ENCODE measurements around the gene STK10. TPM values are rescaled to one million over a fixed set of nuclear protein-coding genes. Genes with fewer than 3 reads are reported as not detected.

Gene STK10
- total RNA-seq, 1 experiment from 2014 or later: 25.7 TPM

DNA sequence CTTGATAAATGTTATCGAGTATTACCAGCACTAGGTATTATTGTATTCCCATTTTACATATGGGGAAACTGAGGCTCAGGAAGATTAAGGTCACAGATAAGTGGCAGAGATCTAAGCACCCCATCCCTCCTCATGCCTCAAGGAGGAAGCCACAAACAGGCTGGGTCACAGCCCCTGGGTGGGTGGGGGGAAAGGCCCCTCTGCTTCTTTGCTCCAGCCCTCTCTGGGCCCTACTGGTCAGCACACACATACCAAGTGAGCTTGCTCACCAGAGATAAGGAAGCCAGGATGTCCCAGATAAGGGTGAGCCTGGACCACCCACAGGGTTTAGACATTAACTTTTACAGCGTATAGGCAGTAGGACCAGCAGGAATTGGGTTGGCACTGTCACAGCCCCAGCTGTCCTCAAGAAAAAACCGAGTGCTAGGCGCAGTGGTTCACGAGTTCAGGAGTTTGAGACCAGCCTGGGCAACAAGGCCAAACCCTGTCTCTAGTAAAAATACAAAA, 45.3 kb downstream of the STK10 start:
- POLR2A ChIA-PET (ENCODE audit: unreplicated experiment): no interaction called here
- Histone ChIP-seq H3K4me3 (ENCODE audit: low read length) (no peak overlapping the region), H3K4me1 (ENCODE audit: insufficient read depth, low read length) (no peaks in the 10 kb centered on the region), H3F3A (ENCODE audit: low read length, unreplicated experiment) (no peaks in the 10 kb centered on the region), H3K9me2 (replicated peaks; ENCODE audit: low read length) (no peaks in the 10 kb centered on the region), H3K36me3 (ENCODE audit: low read depth, low read length) (no peaks in the 10 kb centered on the region), H3K4me2 (ENCODE audit: low read length) (no peak overlapping the region), H3K79me2 (ENCODE audit: low read length) (peaks cover 17% of the 10 kb centered on the region), H4K20me1 (ENCODE audit: low read length) (no peaks in the 10 kb centered on the region; the same call in 1 of the 2 replicates), H3K9me3 (ENCODE audit: low read length) (no peaks in the 10 kb centered on the region), H2AFZ (ENCODE audit: low read length) (no peak overlapping the region), H3K9ac (ENCODE audit: low read length) (no peak overlapping the region), H3K27me3 (ENCODE audit: low read length) (no peaks in the 10 kb centered on the region), H3K27ac (ENCODE audit: low read length) (no peak overlapping the region)
- TF ChIP-seq EZH2phosphoT487 (IDR thresholded peaks at IDR 0.05; ENCODE audit: borderline replicate concordance, low read length): no peak
- TF ChIP-seq EZH2 (IDR thresholded peaks at IDR 0.05; ENCODE audit: low read length, unreplicated experiment): no peak
- TF ChIP-seq, protein P1, sequence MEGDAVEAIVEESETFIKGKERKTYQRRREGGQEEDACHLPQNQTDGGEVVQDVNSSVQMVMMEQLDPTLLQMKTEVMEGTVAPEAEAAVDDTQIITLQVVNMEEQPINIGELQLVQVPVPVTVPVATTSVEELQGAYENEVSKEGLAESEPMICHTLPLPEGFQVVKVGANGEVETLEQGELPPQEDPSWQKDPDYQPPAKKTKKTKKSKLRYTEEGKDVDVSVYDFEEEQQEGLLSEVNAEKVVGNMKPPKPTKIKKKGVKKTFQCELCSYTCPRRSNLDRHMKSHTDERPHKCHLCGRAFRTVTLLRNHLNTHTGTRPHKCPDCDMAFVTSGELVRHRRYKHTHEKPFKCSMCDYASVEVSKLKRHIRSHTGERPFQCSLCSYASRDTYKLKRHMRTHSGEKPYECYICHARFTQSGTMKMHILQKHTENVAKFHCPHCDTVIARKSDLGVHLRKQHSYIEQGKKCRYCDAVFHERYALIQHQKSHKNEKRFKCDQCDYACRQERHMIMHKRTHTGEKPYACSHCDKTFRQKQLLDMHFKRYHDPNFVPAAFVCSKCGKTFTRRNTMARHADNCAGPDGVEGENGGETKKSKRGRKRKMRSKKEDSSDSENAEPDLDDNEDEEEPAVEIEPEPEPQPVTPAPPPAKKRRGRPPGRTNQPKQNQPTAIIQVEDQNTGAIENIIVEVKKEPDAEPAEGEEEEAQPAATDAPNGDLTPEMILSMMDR (conservative IDR thresholded peaks at IDR 0.05; ENCODE audit: low read depth, low read length): no peak
- intact Hi-C loops (cut with micrococcal nuclease): no loop called here
- ATAC-seq (no peak), DNase-seq (no peak)
- BruUV-seq (replicated peaks): no TSS peak
- CTCF ChIA-PET: no interaction called here

DNA sequence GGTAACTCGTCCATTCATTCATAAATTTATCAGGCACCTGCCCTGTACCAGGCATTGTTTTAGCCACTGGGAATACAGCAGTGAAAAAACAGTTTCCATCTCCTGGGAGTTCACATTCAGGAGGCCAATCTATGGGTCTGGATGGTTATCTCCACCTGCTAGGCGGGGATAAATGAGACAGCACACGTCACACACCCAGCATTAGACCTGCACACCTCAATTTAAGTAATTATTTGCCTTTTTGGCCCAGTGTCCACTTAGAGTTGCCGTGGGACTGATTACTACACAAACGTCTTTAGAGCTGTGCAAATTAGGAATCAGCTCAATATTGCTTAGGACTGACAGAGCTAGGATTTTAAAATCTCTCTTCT, 46.1 kb downstream of the STK10 start:
- Histone ChIP-seq H2AFZ (ENCODE audit: low read length) (no peak overlapping the region), H3K9me3 (ENCODE audit: low read length) (no peaks in the 10 kb centered on the region), H3K27me3 (ENCODE audit: low read length) (no peaks in the 10 kb centered on the region), H3F3A (ENCODE audit: low read length, unreplicated experiment) (no peaks in the 10 kb centered on the region), H3K4me2 (ENCODE audit: low read length) (no peak overlapping the region), H3K79me2 (ENCODE audit: low read length) (peaks cover 17% of the 10 kb centered on the region), H3K27ac (ENCODE audit: low read length) (no peak overlapping the region), H3K4me3 (ENCODE audit: low read length) (no peak overlapping the region), H3K9me2 (replicated peaks; ENCODE audit: low read length) (no peaks in the 10 kb centered on the region), H3K9ac (ENCODE audit: low read length) (no peak overlapping the region), H4K20me1 (ENCODE audit: low read length) (no peaks in the 10 kb centered on the region; the same call in 1 of the 2 replicates), H3K4me1 (ENCODE audit: insufficient read depth, low read length) (no peaks in the 10 kb centered on the region), H3K36me3 (ENCODE audit: low read depth, low read length) (no peaks in the 10 kb centered on the region)
- BruUV-seq (replicated peaks): no TSS peak
- no peak for ATAC-seq
- DNase-seq: no peak
- ChIA-PET CTCF (no interaction called here), POLR2A (ENCODE audit: unreplicated experiment) (no interaction called here)
- TF ChIP-seq EZH2phosphoT487 (IDR thresholded peaks at IDR 0.05; ENCODE audit: borderline replicate concordance, low read length) (no peak), EZH2 (IDR thresholded peaks at IDR 0.05; ENCODE audit: low read length, unreplicated experiment) (no peak)
- TF ChIP-seq, protein P1 (conservative IDR thresholded peaks at IDR 0.05; ENCODE audit: low read depth, low read length): no peak
- intact Hi-C loops (cut with micrococcal nuclease): no loop called here

DNA sequence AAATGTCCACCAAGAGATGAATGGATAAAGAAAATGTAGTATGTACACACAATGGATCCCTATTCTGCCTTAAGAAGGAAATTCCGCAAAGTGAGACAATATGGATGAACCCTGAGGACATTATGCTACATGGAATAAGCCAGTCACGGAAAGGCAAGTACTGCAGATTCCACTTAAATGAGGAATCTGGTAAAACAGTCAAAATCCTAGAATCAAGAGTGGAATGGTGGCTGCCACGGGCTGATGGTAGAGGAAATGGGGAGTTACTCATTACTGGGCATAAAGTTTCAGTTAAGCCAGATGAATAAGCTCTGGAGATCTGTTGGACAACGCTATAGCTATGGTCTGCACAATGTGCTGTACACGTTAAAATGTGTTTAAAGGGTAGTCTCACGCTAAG, 47.2 kb downstream of the STK10 start:
- BruUV-seq (replicated peaks): no TSS peak
- Histone ChIP-seq H3K4me1 (ENCODE audit: insufficient read depth, low read length) (no peaks in the 10 kb centered on the region), H3K79me2 (ENCODE audit: low read length) (peaks cover 17% of the 10 kb centered on the region)

More for the DNA sequence above, 47.2 kb downstream of the STK10 start:
- TF ChIP-seq EZH2 (IDR thresholded peaks at IDR 0.05; ENCODE audit: low read length, unreplicated experiment) (no peak), EZH2phosphoT487 (IDR thresholded peaks at IDR 0.05; ENCODE audit: borderline replicate concordance, low read length) (no peak)
- TF ChIP-seq, protein P1 (conservative IDR thresholded peaks at IDR 0.05; ENCODE audit: low read depth, low read length): no peak
- H3F3A ChIP-seq (ENCODE audit: low read length, unreplicated experiment): no peaks in the 10 kb centered on the region
- no peaks in the 10 kb centered on the region for H3K36me3 ChIP-seq (ENCODE audit: low read depth, low read length)
- DNase-seq (no peak), ATAC-seq (no peak)
- H4K20me1 ChIP-seq (ENCODE audit: low read length): no peaks in the 10 kb centered on the region; the same call in 1 of the 2 replicates
- ChIA-PET CTCF (no interaction called here), POLR2A (ENCODE audit: unreplicated experiment) (no interaction called here)
- no peaks in the 10 kb centered on the region for H3K9me2 ChIP-seq (replicated peaks; ENCODE audit: low read length)
- no peak overlapping the region for H3K4me2 ChIP-seq (ENCODE audit: low read length)
- H2AFZ ChIP-seq (ENCODE audit: low read length): no peak overlapping the region
- H3K4me3 ChIP-seq (ENCODE audit: low read length): no peak overlapping the region
- no peaks in the 10 kb centered on the region for H3K9me3 ChIP-seq (ENCODE audit: low read length)
- H3K9ac ChIP-seq (ENCODE audit: low read length): no peak overlapping the region
- intact Hi-C loops (cut with micrococcal nuclease): no loop called here
- H3K27me3 ChIP-seq (ENCODE audit: low read length): no peaks in the 10 kb centered on the region
- no peak overlapping the region for H3K27ac ChIP-seq (ENCODE audit: low read length)

Measured in PC-3 (cell line).